Tibial nerve (tissue), 4 donors: ENCODE data around the gene OR9Q1. TPM values are rescaled to one million over a fixed set of nuclear protein-coding genes. Genes with fewer than 3 reads are reported as not detected.

ENCODE experiments used
- DNase-seq, 2 donors: peaks; one replicate each; pipeline ENCODE4 v3.0.0-alpha.2; 2019; ENCODE audit warnings: low spot score in 2 of 2
- H3K27ac ChIP-seq, 4 donors: fragments of 200-600 bp; sonication (generic) in 3 of 4; one replicate each; pipeline ENCODE4 v1.5.1; 2017 to 2019; ENCODE audit warnings: mild to moderate bottlenecking in 1 of 4
- H3K27me3 ChIP-seq, 2 donors: fragments of 200-600 bp; sonication (generic) in 1 of 2; one replicate each; pipeline versions ENCODE4 v1.5.1 to v1.6.0; 2017 to 2019
- H3K36me3 ChIP-seq, 3 donors: fragments of 200-600 bp; sonication (generic); one replicate each; pipeline ENCODE4 v1.5.1; 2018 to 2019
- H3K4me1 ChIP-seq, 4 donors: fragments of 200-600 bp; sonication (generic) in 3 of 4; one replicate each; pipeline ENCODE4 v1.5.1; 2017 to 2019
- H3K4me3 ChIP-seq, 4 donors: fragments of 200-600 bp; sonication (generic) in 3 of 4; one replicate each; pipeline ENCODE4 v1.5.1; 2017 to 2019; ENCODE audit warnings: mild to moderate bottlenecking in 1 of 4, moderate library complexity in 1 of 4
- H3K9me3 ChIP-seq, 4 donors: fragments of 200-600 bp; sonication (generic) in 3 of 4; one replicate each; pipeline ENCODE4 v1.5.1; 2017 to 2019
- CTCF ChIP-seq, 5 experiments: fragments of 200-600 bp in 3 of 5; fragments of 450-650 bp in 2 of 5; sonication (generic) in 3 of 5; IDR thresholded peaks; one replicate each; pipeline ENCODE4 v1.5.1; 2016 to 2019; ENCODE audit warnings: antibody characterized with exemption in 5 of 5, mild to moderate bottlenecking in 3 of 5, moderate library complexity in 2 of 5
- EP300 ChIP-seq, 2 donors: sonication (generic); formaldehyde crosslinking; IDR thresholded peaks; one replicate each; pipeline ENCODE4 v1.6.1; 2017; ENCODE audit warnings: antibody characterized with exemption in 2 of 2, mild to moderate bottlenecking in 1 of 2
- POLR2A ChIP-seq, 2 donors: fragments of 450-650 bp; IDR thresholded peaks; one replicate each; pipeline ENCODE4 v1.6.1; 2017; ENCODE audit warnings: antibody characterized with exemption in 2 of 2, mild to moderate bottlenecking in 2 of 2, moderate library complexity in 2 of 2
- WGBS, 2 donors: methylation state at CpG; one replicate each; pipeline ENCODE4 v1.1.5; 2018; 5-methylcytosine and 5-hydroxymethylcytosine counted together
- total RNA-seq, 4 donors: library from RNA; depleted of rRNA; stranded (reverse); fragments of >200 nt; gene quantifications; one replicate each; pipeline ENCODE4 v1.1.0, GENCODE V29; 2016

Gene OR9Q1
- total RNA-seq, 4 donors from 2014 or later: not detected

GRCh38 chr11:58060939-58061672 is 37.4 kb downstream of the OR9Q1 start:
- Histone ChIP-seq H3K36me3 (no peaks in the 10 kb centered on the region), H3K27ac (no peak overlapping the region), H3K9me3 (no peaks in the 10 kb centered on the region), H3K27me3 (no peaks in the 10 kb centered on the region), H3K4me1 (peaks cover 0 to 15% (median 9%) of the 10 kb centered on the region in 4 donors), H3K4me3 (no peak overlapping the region)
- WGBS, 2 donors: 71 to 72% methylated on average over 6 of the region's 6 CpGs
- no peak for TF ChIP-seq EP300 (IDR thresholded peaks at IDR 0.05)
- TF ChIP-seq CTCF (IDR thresholded peaks at IDR 0.05): no peak
- no peak for TF ChIP-seq POLR2A (IDR thresholded peaks at IDR 0.05)
- DNase-seq: no peak

GRCh38 chr11:58061813-58062212 is 38.1 kb downstream of the OR9Q1 start:
- Histone ChIP-seq H3K9me3 (no peaks in the 10 kb centered on the region), H3K4me1 (peaks cover 0 to 15% (median 9%) of the 10 kb centered on the region in 4 donors), H3K4me3 (no peak overlapping the region), H3K27me3 (no peaks in the 10 kb centered on the region), H3K27ac (no peak overlapping the region), H3K36me3 (no peaks in the 10 kb centered on the region)
- WGBS, 2 donors: 56 to 57% methylated on average over 6 of the region's 6 CpGs
- DNase-seq: no peak
- TF ChIP-seq EP300 (IDR thresholded peaks at IDR 0.05) (no peak), CTCF (IDR thresholded peaks at IDR 0.05) (no peak), POLR2A (IDR thresholded peaks at IDR 0.05) (no peak)

- no peaks in the 10 kb centered on the region for H3K9me3 ChIP-seq
- H3K36me3 ChIP-seq: no peaks in the 10 kb centered on the region
- no peak for DNase-seq
- H3K4me1 ChIP-seq: no peaks in the 10 kb centered on the region
- H3K27ac ChIP-seq: no peak overlapping the region
- TF ChIP-seq POLR2A (IDR thresholded peaks at IDR 0.05) (no peak), EP300 (IDR thresholded peaks at IDR 0.05) (no peak), CTCF (IDR thresholded peaks at IDR 0.05) (no peak)
- WGBS, 2 donors: 75% methylated on average over 5 of the region's 5 CpGs
- no peak overlapping the region for H3K4me3 ChIP-seq
- H3K27me3 ChIP-seq: no peaks in the 10 kb centered on the region
These were observed 44.0 kb downstream of the OR9Q1 start for GRCh38 chr11:58067685-58068084.

- no peak for DNase-seq
- no peaks in the 10 kb centered on the region for H3K27me3 ChIP-seq
- H3K4me3 ChIP-seq: no peak overlapping the region
- H3K27ac ChIP-seq: no peak overlapping the region
- H3K9me3 ChIP-seq: no peaks in the 10 kb centered on the region
- WGBS, 2 donors: 78 to 80% methylated on average over 6 of the region's 6 CpGs
- no peaks in the 10 kb centered on the region for H3K4me1 ChIP-seq
- H3K36me3 ChIP-seq: no peaks in the 10 kb centered on the region
- TF ChIP-seq EP300 (IDR thresholded peaks at IDR 0.05): no peak
- TF ChIP-seq POLR2A (IDR thresholded peaks at IDR 0.05): no peak
- TF ChIP-seq CTCF (IDR thresholded peaks at IDR 0.05): no peak
These were observed 45.0 kb downstream of the OR9Q1 start for GRCh38 chr11:58068655-58069054.

- Histone ChIP-seq H3K36me3 (no peaks in the 10 kb centered on the region), H3K4me3 (no peak overlapping the region), H3K9me3 (no peaks in the 10 kb centered on the region), H3K27me3 (no peaks in the 10 kb centered on the region), H3K27ac (no peak overlapping the region), H3K4me1 (no peaks in the 10 kb centered on the region)
- TF ChIP-seq CTCF (IDR thresholded peaks at IDR 0.05): no peak
- no peak for TF ChIP-seq POLR2A (IDR thresholded peaks at IDR 0.05)
- no peak for TF ChIP-seq EP300 (IDR thresholded peaks at IDR 0.05)
- no peak for DNase-seq
- whole genome bisulfite sequencing, 2 donors: 45 to 67% methylated on average over 1 of the region's 1 CpG
These were observed 46.9 kb downstream of the OR9Q1 start for GRCh38 chr11:58070585-58070984.
